Measurements from ENCODE around the gene OGDH. TPM values are rescaled to one million over a fixed set of nuclear protein-coding genes. Genes with fewer than 3 reads are reported as not detected.

OGDH gene
- total and polyA plus RNA-seq, 3 experiments from 2014 or later = 58.3 to 93.8 (median 92.8) TPM

- Mint-ChIP-seq H3K4me3 (no peak overlapping the region), H3K27ac (peak overlapping the region in 4 of 8 donors; percentile 5 to 72 (median 40)), H3K4me1 (peaks cover 7 to 11% (median 8%) of the 10 kb centered on the region in 3 donors), H3K36me3 (peaks cover 4 to 60% (median 15%) of the 10 kb centered on the region in 3 donors), H3K27me3 (peaks cover 0 to 2% of the 10 kb centered on the region in 2 donors), H3K9me3 (no peaks in the 10 kb centered on the region)
- H3K4me1 ChIP-seq (ENCODE audit: insufficient read depth, low read length) = no peaks in the 10 kb centered on the region
- ChIA-PET CTCF (interaction anchor here (0.9 to 3.4 kb wide), 17 partner anchors 10 to 571 kb away, joined by 3 to 34 read pairs (median 5); partner anchors contain the start of genes DDX56, H2AZ2, NUDCD3 and TMED4), POLR2A (interaction anchor here (0.6 to 1.6 kb wide), 2 partner anchors 9 to 75 kb away, joined by 4 to 6 read pairs; partner anchors contain the start of gene DDX56)
- no peak for DNase-seq
- H3K9me3 ChIP-seq (ENCODE audit: low read length) = no peaks in the 10 kb centered on the region
- H3K4me3 ChIP-seq (ENCODE audit: low read length) = no peak overlapping the region
- H3K27me3 ChIP-seq (ENCODE audit: insufficient read depth, low read length, poor library complexity, severe bottlenecking) = no peaks in the 10 kb centered on the region
- no peak overlapping the region for H3K27ac ChIP-seq (ENCODE audit: low read depth, low read length)
- H3K36me3 ChIP-seq (ENCODE audit: insufficient read depth, low read length) = peaks cover 42% of the 10 kb centered on the region
Observed at GRCh38 chr7:44564606-44565005, 41.8 kb upstream of the OGDH start.

- peaks cover 0 to 2% of the 10 kb centered on the region in 2 donors for H3K27me3 Mint-ChIP-seq
- Histone ChIP-seq H3K27me3 (ENCODE audit: insufficient read depth, low read length, poor library complexity, severe bottlenecking) (no peaks in the 10 kb centered on the region), H3K27ac (ENCODE audit: low read depth, low read length) (peak overlapping the region; percentile 64), H3K4me3 (ENCODE audit: low read length) (no peak overlapping the region), H3K9me3 (ENCODE audit: low read length) (no peaks in the 10 kb centered on the region), H3K36me3 (ENCODE audit: insufficient read depth, low read length) (peaks cover 48% of the 10 kb centered on the region), H3K4me1 (ENCODE audit: insufficient read depth, low read length) (no peaks in the 10 kb centered on the region)
- ChIA-PET CTCF (interaction anchor here (0.6 to 3.4 kb wide), 31 partner anchors 9 to 1022 kb away, joined by 3 to 34 read pairs (median 4); partner anchors contain the start of genes DDX56, H2AZ2, NUDCD3 and TMED4), POLR2A (interaction anchor here (1.1 to 1.6 kb wide), 3 partner anchors 9 to 75 kb away, joined by 4 to 6 read pairs (median 5); partner anchors contain the start of genes DDX56 and OGDH)
- H3K4me1 Mint-ChIP-seq = peaks cover 7 to 13% (median 11%) of the 10 kb centered on the region in 3 donors
- H3K9me3 Mint-ChIP-seq = no peaks in the 10 kb centered on the region
- peak overlapping the region in 1 of 7 donors; percentile 35 for H3K4me3 Mint-ChIP-seq
- peak overlapping the region in 7 of 8 donors; percentile 20 to 87 (median 60) for H3K27ac Mint-ChIP-seq
- peak; percentile 43 to 73 (median 47) for DNase-seq
- H3K36me3 Mint-ChIP-seq = peaks cover 5 to 66% (median 20%) of the 10 kb centered on the region in 3 donors
Observed at GRCh38 chr7:44565097-44565794, 41.2 kb upstream of the OGDH start.

- no peak overlapping the region for H3K4me3 ChIP-seq (ENCODE audit: low read length)
- ChIA-PET POLR2A (interaction anchor here (0.5 to 1.6 kb wide), 5 partner anchors 8 to 251 kb away, joined by 4 to 6 read pairs (median 4); partner anchors contain the start of genes DDX56 and OGDH), CTCF (interaction anchor here (0.7 to 3.4 kb wide), 28 partner anchors 9 to 570 kb away, joined by 3 to 34 read pairs (median 4); partner anchors contain the start of genes DDX56, H2AZ2, NUDCD3 and TMED4)
- peaks cover 55% of the 10 kb centered on the region for H3K36me3 ChIP-seq (ENCODE audit: insufficient read depth, low read length)
- Mint-ChIP-seq H3K27ac (peak overlapping the region in 6 of 8 donors; percentile 23 to 87 (median 68)), H3K9me3 (no peaks in the 10 kb centered on the region), H3K36me3 (peaks cover 5 to 73% (median 20%) of the 10 kb centered on the region in 3 donors), H3K27me3 (peaks cover 0 to 2% of the 10 kb centered on the region in 2 donors), H3K4me3 (peak overlapping the region in 1 of 7 donors; percentile 35), H3K4me1 (peaks cover 7 to 13% (median 11%) of the 10 kb centered on the region in 3 donors)
- no peaks in the 10 kb centered on the region for H3K9me3 ChIP-seq (ENCODE audit: low read length)
- H3K4me1 ChIP-seq (ENCODE audit: insufficient read depth, low read length) = no peaks in the 10 kb centered on the region
- peak overlapping the region; percentile 64 for H3K27ac ChIP-seq (ENCODE audit: low read depth, low read length)
- no peak for DNase-seq
- H3K27me3 ChIP-seq (ENCODE audit: insufficient read depth, low read length, poor library complexity, severe bottlenecking) = no peaks in the 10 kb centered on the region
Observed at GRCh38 chr7:44565795-44566559, 40.5 kb upstream of the OGDH start.

- CTCF ChIA-PET = interaction anchor here (1.2 to 3.4 kb wide), 3 partner anchors 8 to 325 kb away, joined by 4 to 34 read pairs (median 20); partner anchors contain the start of gene DDX56
- H3K4me3 ChIP-seq (ENCODE audit: low read length) = no peak overlapping the region
- Mint-ChIP-seq H3K4me3 (no peak overlapping the region), H3K27me3 (peaks cover 0 to 2% of the 10 kb centered on the region in 2 donors), H3K27ac (peak overlapping the region in 2 of 8 donors; percentile 8 to 41), H3K4me1 (peaks cover 12 to 15% (median 15%) of the 10 kb centered on the region in 3 donors), H3K36me3 (peaks cover 5 to 80% (median 20%) of the 10 kb centered on the region in 3 donors), H3K9me3 (no peaks in the 10 kb centered on the region)
- H3K27ac ChIP-seq (ENCODE audit: low read depth, low read length) = no peak overlapping the region
- H3K27me3 ChIP-seq (ENCODE audit: insufficient read depth, low read length, poor library complexity, severe bottlenecking) = no peaks in the 10 kb centered on the region
- peaks cover 62% of the 10 kb centered on the region for H3K36me3 ChIP-seq (ENCODE audit: insufficient read depth, low read length)
- H3K9me3 ChIP-seq (ENCODE audit: low read length) = no peaks in the 10 kb centered on the region
- H3K4me1 ChIP-seq (ENCODE audit: insufficient read depth, low read length) = no peaks in the 10 kb centered on the region
- DNase-seq = no peak
- POLR2A ChIA-PET = interaction anchor here (1.4 kb wide), 1 partner anchor 39 kb away, joined by 4 read pairs; the partner anchor contains the start of gene OGDH
Observed at GRCh38 chr7:44566680-44567079, 39.7 kb upstream of the OGDH start.

- POLR2A ChIA-PET = interaction anchor here (1.1 kb wide), 1 partner anchor 14 kb away, joined by 4 read pairs; the partner anchor contains the start of gene TMED4
- Mint-ChIP-seq H3K4me1 (peaks cover 21 to 27% (median 24%) of the 10 kb centered on the region in 3 donors), H3K9me3 (no peaks in the 10 kb centered on the region), H3K36me3 (peaks cover 5 to 92% (median 20%) of the 10 kb centered on the region in 3 donors), H3K27ac (peak overlapping the region in 1 of 8 donors; percentile 55), H3K27me3 (peaks cover 0 to 2% of the 10 kb centered on the region in 2 donors), H3K4me3 (no peak overlapping the region)
- no peak for DNase-seq
- peaks cover 9% of the 10 kb centered on the region for H3K4me1 ChIP-seq (ENCODE audit: insufficient read depth, low read length)
- H3K27ac ChIP-seq (ENCODE audit: low read depth, low read length) = no peak overlapping the region
- CTCF ChIA-PET = no interaction called here
- peaks cover 74% of the 10 kb centered on the region for H3K36me3 ChIP-seq (ENCODE audit: insufficient read depth, low read length)
- H3K9me3 ChIP-seq (ENCODE audit: low read length) = no peaks in the 10 kb centered on the region
- H3K4me3 ChIP-seq (ENCODE audit: low read length) = no peak overlapping the region
- no peaks in the 10 kb centered on the region for H3K27me3 ChIP-seq (ENCODE audit: insufficient read depth, low read length, poor library complexity, severe bottlenecking)
Observed at GRCh38 chr7:44567884-44568283, 38.5 kb upstream of the OGDH start.

- DNase-seq = no peak
- H3K9me3 ChIP-seq (ENCODE audit: low read length) = no peaks in the 10 kb centered on the region
- H3K27ac ChIP-seq (ENCODE audit: low read depth, low read length) = no peak overlapping the region
- H3K27ac Mint-ChIP-seq = peak overlapping the region in 3 of 8 donors; percentile 64 to 83 (median 70)
- H3K9me3 Mint-ChIP-seq = no peaks in the 10 kb centered on the region
- no peak overlapping the region for H3K4me3 ChIP-seq (ENCODE audit: low read length)
- no peaks in the 10 kb centered on the region for H3K27me3 ChIP-seq (ENCODE audit: insufficient read depth, low read length, poor library complexity, severe bottlenecking)
- peak overlapping the region in 1 of 7 donors; percentile 32 for H3K4me3 Mint-ChIP-seq
- H3K4me1 ChIP-seq (ENCODE audit: insufficient read depth, low read length) = peaks cover 14% of the 10 kb centered on the region
- ChIA-PET POLR2A (no interaction called here), CTCF (interaction anchor here (3.0 kb wide), 1 partner anchor 9 kb away, joined by 12 read pairs; no protein-coding TSS in a partner anchor)
- H3K27me3 Mint-ChIP-seq = peaks cover 0 to 2% of the 10 kb centered on the region in 2 donors
- peaks cover 77% of the 10 kb centered on the region for H3K36me3 ChIP-seq (ENCODE audit: insufficient read depth, low read length)
- H3K36me3 Mint-ChIP-seq = peaks cover 5 to 96% (median 20%) of the 10 kb centered on the region in 3 donors
- H3K4me1 Mint-ChIP-seq = peaks cover 29 to 38% (median 35%) of the 10 kb centered on the region in 3 donors
Observed at GRCh38 chr7:44568771-44569560, 37.5 kb upstream of the OGDH start.

- Histone ChIP-seq H3K4me3 (ENCODE audit: low read length) (no peak overlapping the region), H3K27ac (ENCODE audit: low read depth, low read length) (no peak overlapping the region), H3K9me3 (ENCODE audit: low read length) (no peaks in the 10 kb centered on the region), H3K36me3 (ENCODE audit: insufficient read depth, low read length) (peaks cover 70% of the 10 kb centered on the region), H3K4me1 (ENCODE audit: insufficient read depth, low read length) (peaks cover 22% of the 10 kb centered on the region), H3K27me3 (ENCODE audit: insufficient read depth, low read length, poor library complexity, severe bottlenecking) (no peaks in the 10 kb centered on the region)
- POLR2A ChIA-PET = no interaction called here
- Mint-ChIP-seq H3K36me3 (peaks cover 5 to 91% (median 20%) of the 10 kb centered on the region in 3 donors), H3K4me1 (peaks cover 38 to 47% (median 45%) of the 10 kb centered on the region in 3 donors), H3K9me3 (no peaks in the 10 kb centered on the region), H3K27ac (peak overlapping the region in 2 of 8 donors; percentile 26 to 55), H3K27me3 (peaks cover 0 to 2% of the 10 kb centered on the region in 2 donors), H3K4me3 (no peak overlapping the region)
- no peak for DNase-seq
- CTCF ChIA-PET = interaction anchor here (3.0 kb wide), 1 partner anchor 10 kb away, joined by 12 read pairs; no protein-coding TSS in a partner anchor
Observed at GRCh38 chr7:44569959-44570358, 36.5 kb upstream of the OGDH start.
